Lower leg skin (tissue), 4 donors: ENCODE measurements around the gene PNPLA4. TPM values are rescaled to one million over a fixed set of nuclear protein-coding genes. Genes with fewer than 3 reads are reported as not detected.

ENCODE experiments used
- DNase-seq, 2 donors: peaks; one replicate each; pipeline ENCODE4 v3.0.0-alpha.2; 2019; ENCODE audit warnings: low spot score in 2 of 2
- H3K4me3 ChIP-seq: fragments of 200-600 bp; sonication (generic); 2 replicates; pipeline ENCODE4 v1.5.1; 2017; ENCODE audit warnings: mild to moderate bottlenecking, low read depth; ENCODE audit not compliant: poor library complexity, severe bottlenecking
- POLR2A ChIP-seq, 2 donors: fragments of 450-650 bp; IDR thresholded peaks; one replicate each; pipeline ENCODE4 v1.6.1; 2016 to 2017; ENCODE audit warnings: antibody characterized with exemption in 2 of 2, mild to moderate bottlenecking in 1 of 2, moderate library complexity in 1 of 2
- WGBS, 2 donors: methylation state at CpG; one replicate each; pipeline ENCODE4 v1.1.5; 2018; 5-methylcytosine and 5-hydroxymethylcytosine counted together
- intact Hi-C: fragments of 100-400 bp; cut with DNase I; formaldehyde crosslinking; loops from one replicate; pipeline ENCODE4 v1.15.0; 2023; ENCODE audit warnings: low total_unique reads
- total RNA-seq, 4 donors: library from RNA; depleted of rRNA; stranded (reverse); fragments of >200 nt; gene quantifications; one replicate each; pipeline ENCODE4 v1.1.0, GENCODE V29; 2016
- TF ChIP-seq, protein P1 (sequence below), 3 donors: fragments of 450-650 bp; IDR thresholded peaks; one replicate each; pipeline ENCODE4 v1.5.1; 2016; ENCODE audit warnings: antibody characterized with exemption in 3 of 3, mild to moderate bottlenecking in 3 of 3, moderate library complexity in 2 of 3

Gene PNPLA4
- total RNA-seq, 4 donors from 2014 or later = 4.8 to 31.6 (median 18.6) TPM

DNA sequence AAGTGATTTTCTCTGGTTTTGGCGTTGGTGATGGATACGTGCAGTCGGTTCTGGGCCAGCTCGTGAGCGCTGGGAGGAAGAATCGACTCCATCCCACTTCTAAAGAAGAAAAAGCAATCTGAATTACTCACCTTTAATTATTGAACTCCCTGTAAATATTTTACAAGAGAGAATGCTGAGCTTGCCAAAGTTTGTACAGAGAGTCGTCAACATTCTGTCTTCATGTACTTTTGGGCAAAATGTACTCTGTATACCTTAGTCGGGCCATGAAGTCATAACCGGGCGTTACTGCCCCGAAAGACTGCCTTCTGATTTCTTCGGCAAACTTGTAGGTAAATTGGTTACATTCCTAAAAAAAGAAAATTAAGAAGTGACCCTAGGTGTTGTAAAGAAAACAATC lies 5.5 kb downstream of the PNPLA4 start:
- 95 to 98% methylated on average over 12 of the region's 12 CpGs for WGBS, 2 donors
- DNase-seq = no peak
- intact Hi-C loops = no loop called here
- no peak overlapping the region for H3K4me3 ChIP-seq
- TF ChIP-seq, protein P1, sequence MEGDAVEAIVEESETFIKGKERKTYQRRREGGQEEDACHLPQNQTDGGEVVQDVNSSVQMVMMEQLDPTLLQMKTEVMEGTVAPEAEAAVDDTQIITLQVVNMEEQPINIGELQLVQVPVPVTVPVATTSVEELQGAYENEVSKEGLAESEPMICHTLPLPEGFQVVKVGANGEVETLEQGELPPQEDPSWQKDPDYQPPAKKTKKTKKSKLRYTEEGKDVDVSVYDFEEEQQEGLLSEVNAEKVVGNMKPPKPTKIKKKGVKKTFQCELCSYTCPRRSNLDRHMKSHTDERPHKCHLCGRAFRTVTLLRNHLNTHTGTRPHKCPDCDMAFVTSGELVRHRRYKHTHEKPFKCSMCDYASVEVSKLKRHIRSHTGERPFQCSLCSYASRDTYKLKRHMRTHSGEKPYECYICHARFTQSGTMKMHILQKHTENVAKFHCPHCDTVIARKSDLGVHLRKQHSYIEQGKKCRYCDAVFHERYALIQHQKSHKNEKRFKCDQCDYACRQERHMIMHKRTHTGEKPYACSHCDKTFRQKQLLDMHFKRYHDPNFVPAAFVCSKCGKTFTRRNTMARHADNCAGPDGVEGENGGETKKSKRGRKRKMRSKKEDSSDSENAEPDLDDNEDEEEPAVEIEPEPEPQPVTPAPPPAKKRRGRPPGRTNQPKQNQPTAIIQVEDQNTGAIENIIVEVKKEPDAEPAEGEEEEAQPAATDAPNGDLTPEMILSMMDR (IDR thresholded peaks at IDR 0.05) = no peak
- TF ChIP-seq POLR2A (IDR thresholded peaks at IDR 0.05) = no peak

DNA sequence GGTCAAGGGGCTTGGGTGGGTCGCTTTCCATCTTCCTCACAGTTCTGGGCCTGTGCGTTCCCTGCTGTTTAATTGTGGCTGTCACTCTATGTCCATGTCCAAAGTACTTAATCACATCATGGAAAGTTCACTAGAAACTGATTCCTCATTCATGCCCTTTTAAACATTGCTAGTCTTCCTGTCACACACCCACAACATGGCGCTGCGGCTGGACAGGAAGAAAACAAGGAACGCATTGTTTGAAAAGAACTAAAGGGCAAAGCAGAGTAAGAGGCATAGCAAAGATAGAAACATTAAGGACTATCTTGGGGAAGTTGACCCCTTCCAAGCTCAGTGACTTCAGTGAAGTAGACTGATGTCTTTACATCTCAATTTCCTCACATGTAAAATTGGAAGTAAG lies 18.4 kb downstream of the PNPLA4 start:
- whole genome bisulfite sequencing, 2 donors = 89 to 95% methylated on average over 5 of the region's 5 CpGs
- no peak overlapping the region for H3K4me3 ChIP-seq
- TF ChIP-seq POLR2A (IDR thresholded peaks at IDR 0.05) = no peak
- TF ChIP-seq, protein P1 (IDR thresholded peaks at IDR 0.05) = no peak
- no peak for DNase-seq
- intact Hi-C loops = no loop called here

- intact Hi-C loops = no loop called here
- no peak overlapping the region for H3K4me3 ChIP-seq
- 92 to 93% methylated on average over 3 of the region's 3 CpGs for WGBS, 2 donors
- no peak for TF ChIP-seq POLR2A (IDR thresholded peaks at IDR 0.05)
- TF ChIP-seq, protein P1 (IDR thresholded peaks at IDR 0.05) = no peak
- no peak for DNase-seq
These were observed 22.7 kb downstream of the PNPLA4 start for GRCh38 chrX:7904562-7904961.

- TF ChIP-seq, protein P1 (IDR thresholded peaks at IDR 0.05) = no peak
- TF ChIP-seq POLR2A (IDR thresholded peaks at IDR 0.05) = no peak
- intact Hi-C loops = no loop called here
- no peak overlapping the region for H3K4me3 ChIP-seq
- 73 to 74% methylated on average over 9 of the region's 9 CpGs for WGBS, 2 donors
- no peak for DNase-seq
These were observed 35.3 kb downstream of the PNPLA4 start for GRCh38 chrX:7891928-7892327.

DNA sequence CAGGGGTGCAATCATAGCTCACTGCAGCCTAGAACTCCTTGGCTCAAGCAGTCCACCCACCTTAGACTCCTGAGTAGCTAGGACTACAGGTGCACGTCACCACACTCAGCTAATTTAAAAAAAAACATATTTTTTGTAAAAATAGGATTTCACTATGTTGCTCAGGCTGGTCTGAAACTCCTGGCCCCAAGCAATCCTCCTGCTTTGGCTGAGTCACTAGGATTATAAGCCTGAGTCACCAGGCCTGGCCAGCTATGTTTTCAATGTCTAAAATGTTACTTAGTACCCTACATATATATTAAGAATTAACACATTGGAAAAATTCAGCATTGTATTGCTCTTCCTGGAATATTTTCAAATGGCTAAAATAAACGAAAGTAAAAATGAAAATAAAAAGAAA lies 37.5 kb downstream of the PNPLA4 start:
- intact Hi-C loops = no loop called here
- WGBS, 2 donors = 64 to 82% methylated on average over 2 of the region's 2 CpGs
- DNase-seq = no peak
- TF ChIP-seq, protein P1 (IDR thresholded peaks at IDR 0.05) = no peak
- TF ChIP-seq POLR2A (IDR thresholded peaks at IDR 0.05) = no peak
- no peak overlapping the region for H3K4me3 ChIP-seq

- intact Hi-C loops = no loop called here
- no peak for DNase-seq
- TF ChIP-seq POLR2A (IDR thresholded peaks at IDR 0.05) = no peak
- TF ChIP-seq, protein P1 (IDR thresholded peaks at IDR 0.05) = no peak
- no peak overlapping the region for H3K4me3 ChIP-seq
- WGBS, 2 donors = 69% methylated on average over 2 of the region's 2 CpGs
These were observed 38.1 kb downstream of the PNPLA4 start for GRCh38 chrX:7889135-7889534.
